Kasumi-1 (cell line): ENCODE results near the gene MED9.

Source experiments
- DNase-seq, 2 experiments: peaks; one replicate each; lab custom pipeline; 2025; lab: John Stamatoyannopoulos, UW

Gene MED9

GRCh38 chr17:17491546-17491988, 14.8 kb downstream of the MED9 start:
- DNase-seq, result no peak

DNA sequence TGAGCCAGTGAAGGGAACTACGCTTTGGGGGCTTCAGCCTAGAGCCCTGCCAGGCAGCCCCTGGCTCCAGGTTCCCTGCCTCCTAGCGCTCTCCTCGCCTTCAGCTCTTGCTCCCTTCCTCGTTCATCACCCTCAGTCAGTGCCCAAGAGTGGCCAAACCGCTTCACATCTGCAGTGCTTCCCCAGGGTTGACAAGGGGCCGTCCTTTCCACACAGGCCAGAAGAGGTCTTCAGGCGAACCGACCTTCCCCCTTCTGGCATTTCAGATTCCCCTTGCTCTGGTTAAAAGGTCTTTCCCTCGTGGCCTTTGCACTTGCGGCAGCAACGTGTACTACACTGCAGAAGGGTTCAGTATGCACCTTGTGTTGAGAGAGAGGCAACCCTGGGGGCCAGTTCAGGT, 15.3 kb downstream of the MED9 start:
- DNase-seq, result no peak

- no peak for DNase-seq
These were observed 15.8 kb downstream of the MED9 start for GRCh38 chr17:17492571-17492970.

DNA sequence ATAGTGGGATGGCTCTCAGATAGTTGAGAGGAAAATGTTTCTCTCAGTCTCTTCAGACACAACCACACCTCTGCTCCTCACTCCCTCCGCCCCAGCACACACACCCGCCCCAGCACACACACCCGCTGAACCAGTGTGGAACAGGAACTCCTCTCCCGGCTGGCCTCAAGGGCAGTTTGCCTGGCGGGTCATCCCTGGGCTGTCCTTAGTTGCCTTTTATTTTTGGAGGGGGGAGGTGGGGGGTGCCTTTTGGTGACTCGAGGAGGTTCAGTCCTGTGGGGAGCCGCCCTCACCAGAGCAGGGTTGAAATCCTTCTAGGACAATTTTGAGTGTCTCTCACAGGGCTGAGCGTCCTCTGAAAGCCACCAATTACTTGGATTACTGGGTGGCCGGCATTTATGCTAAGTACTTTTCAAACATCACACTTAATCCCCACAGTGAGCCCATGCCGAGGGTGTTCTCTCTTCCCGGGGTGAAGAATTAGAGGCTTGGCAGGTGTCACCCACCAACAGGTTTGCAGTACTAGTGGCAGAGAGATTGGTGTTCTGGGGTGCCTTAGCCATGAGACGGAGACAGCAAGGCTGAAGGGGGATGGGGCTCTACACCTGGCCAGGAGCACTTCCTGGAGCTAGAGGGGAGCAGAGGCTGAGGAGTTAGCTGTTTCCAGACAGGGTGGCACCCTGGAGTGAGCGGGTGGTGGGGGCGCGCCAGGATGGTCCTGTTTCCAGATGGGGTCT, 16.6 kb downstream of the MED9 start:
- peak in 1 of 2 experiments; percentile 6 for DNase-seq

GRCh38 chr17:17493986-17494466, 17.2 kb downstream of the MED9 start:
- no peak for DNase-seq

GRCh38 chr17:17494499-17494869, 17.7 kb downstream of the MED9 start:
- no peak for DNase-seq

- DNase-seq, result no peak
These were observed 18.2 kb downstream of the MED9 start for GRCh38 chr17:17494870-17495535.

DNA sequence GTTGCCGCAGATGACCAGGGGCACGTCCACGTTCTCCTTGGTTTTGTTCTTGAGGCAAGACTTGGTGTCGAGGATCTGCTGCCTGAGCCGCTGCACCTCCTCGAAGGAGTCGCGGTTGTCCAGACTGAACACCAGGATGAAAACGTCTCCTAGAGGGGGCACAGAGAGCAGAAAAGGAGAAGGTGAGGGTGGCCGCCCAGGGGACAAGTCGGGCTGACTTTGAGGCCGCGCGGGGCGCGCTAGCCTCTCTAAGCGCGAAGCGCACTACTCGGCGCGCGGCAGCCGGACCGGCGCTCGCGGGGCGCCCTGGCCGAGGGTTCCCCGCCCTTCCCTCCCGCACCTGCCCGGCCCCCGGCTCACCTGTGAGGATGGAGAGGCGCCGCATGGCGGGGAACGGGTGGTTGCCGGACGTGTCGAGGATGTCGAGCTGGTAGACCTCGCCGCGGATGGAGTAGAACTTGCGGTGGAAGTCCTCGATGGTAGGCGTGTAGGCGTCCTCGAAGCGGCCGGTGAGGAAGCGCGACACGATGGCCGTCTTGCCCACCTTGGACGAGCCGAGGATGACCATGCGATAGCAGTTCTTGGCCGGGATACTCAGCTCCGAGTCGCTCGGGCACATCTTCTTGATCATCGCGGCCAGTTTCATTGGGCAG, 18.9 kb downstream of the MED9 start:
- no peak for DNase-seq

DNA sequence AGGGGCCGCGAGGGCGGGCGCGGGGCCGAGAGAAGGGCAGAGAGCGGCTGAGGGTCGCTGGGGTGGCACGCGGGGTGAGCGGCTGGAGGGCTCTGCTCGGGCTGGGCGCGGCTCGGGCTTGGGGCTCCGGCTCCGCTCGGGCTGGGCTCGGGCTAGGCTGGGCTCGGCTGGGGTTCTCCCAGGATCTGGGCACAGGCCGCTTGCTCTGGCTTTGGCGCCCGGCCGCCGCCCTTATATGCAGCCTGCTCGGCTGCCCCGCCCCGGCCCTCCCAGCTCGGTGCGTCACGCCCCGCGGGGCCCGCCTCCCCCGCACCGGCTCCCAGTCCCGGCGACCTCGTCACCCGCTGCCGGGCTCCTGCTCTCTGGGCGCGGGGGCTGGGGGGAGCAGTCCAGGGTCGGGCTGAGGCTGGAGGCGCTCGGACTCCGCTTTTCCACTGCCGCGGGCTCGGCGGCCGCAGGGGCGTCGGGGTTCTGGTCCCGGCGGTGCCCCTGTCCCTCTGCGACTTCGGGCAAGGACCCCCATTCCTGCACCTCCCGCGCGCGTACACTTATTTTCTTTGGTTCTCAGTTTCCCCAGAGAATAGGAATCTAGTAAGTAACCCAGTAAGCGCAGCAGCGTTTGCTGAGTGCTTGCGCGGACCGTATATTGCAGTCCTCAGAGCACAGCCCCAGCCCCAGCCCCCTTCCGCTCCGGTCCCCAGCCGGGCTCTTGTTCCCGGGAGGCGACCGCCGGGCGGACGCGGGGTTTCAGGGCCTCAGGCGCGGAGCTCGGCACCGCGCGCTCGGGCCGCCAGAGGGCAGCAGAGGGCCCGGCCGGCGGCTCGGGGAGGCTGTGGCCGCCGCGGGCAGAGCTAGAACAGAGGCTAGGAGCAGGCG, 19.6 kb downstream of the MED9 start, which contains the start of gene RASD1:
TSS of gene RASD1 (minus strand) at position 207 of the 876 bp plus-strand sequence. CDS start 214 bp downstream, outside the sequence.
- peak; percentile 22 to 39 for DNase-seq

DNA sequence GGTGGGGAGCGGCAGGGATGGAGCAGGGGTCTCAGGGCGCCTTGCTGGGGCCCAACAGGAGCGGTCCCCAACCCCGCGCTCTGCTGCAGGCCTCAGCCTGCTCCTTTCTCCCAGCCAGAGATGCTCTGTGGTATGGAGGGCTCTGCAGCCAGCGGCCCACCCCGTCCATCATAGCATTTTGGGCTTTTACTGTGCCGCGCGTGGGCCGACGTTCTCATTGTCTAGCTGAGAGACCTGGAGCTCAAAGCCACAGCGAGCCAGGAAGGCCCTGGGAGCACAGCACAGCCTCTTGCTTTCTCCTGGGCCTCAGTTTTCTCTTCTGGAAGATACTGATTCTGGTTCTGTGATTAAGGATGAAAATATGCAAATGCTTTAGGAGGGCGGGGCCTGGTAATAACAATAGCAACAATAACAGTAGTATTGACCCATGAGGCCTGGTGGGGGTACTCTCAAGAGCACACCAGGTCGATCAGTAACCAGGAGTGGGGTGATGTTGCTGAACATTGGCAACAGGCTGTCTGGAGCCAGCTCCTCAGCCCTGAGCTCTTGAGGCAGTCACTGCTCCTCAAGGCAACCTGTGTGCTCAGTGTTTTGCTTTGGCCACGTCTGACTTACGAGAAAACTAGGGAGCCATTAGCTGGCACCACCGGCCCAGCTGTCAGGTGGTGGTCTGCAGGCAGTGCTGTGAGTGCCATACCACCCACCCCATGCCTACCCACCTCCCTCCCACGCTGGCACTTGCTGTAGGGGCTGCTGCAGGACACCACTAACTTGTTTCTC, 20.5 kb downstream of the MED9 start:
- DNase-seq, result no peak

DNA sequence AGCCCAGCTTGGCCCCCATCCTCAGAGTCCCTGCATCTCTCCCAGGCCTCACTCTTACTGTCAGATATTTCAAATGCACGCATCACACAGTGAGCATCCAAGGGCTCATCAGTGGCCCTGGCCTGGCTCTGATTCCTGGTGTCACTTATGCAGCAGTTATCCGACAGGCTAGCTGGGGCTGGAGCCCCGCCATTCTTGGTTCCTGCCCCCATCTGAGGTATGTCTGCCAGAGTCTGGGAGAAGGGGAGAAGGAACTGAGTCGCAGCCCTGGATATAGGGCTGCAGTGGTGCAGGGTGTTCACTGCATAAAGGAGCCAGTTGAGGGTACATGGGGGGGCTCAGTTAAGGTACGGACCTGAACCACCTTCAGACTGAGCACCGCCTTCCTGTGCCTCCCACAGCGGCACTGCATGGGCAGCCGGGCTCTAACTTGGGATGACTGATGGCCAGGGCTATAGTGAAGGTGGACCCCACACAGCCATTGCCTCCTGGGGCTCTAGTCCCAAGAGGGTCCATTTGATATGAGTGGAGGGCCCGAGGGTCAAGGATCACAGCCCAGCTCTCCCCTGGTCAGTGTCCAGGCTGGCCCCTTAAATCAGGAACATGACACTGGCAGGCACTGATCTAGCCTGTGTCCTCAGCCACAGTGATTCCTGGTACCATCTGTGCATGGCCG, 21.2 kb downstream of the MED9 start:
- DNase-seq, result no peak

DNA sequence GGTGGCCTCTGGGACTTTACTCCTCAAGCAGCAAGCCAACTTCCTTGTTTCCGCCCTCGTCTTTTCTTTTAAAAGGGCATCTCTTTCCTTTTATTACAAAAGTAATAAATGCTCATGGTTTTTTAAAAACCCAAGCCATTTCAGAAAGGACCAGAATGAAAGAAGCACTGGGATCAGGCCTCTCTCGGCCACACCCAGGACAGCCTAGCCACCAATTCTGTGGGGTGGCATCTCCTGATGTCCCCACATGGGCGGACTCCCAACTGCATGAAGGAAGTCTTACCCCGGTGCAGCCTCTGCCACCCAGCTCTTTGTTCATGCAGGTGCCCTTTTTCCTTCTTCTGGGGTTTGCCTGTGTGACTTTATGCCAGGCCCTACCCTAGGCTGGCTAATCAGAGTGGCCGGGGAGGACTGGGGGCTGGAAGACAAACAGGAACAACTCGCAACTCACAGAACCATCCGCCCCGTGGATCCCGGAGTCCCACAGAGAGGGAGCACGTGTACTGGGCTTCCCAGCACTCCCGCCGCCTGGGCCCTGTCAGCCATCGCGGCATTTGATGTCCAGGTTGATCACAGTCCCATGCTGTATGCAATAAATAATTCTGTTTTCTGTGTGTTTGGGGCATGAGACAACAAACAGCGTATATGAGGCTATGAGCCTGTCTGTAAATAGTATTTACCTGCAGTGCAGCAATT, 22.0 kb downstream of the MED9 start:
- DNase-seq, result no peak

- no peak for DNase-seq
These were observed 22.8 kb downstream of the MED9 start for GRCh38 chr17:17499402-17500145.

- DNase-seq, result no peak
These were observed 24.3 kb downstream of the MED9 start for GRCh38 chr17:17500999-17501605.

DNA sequence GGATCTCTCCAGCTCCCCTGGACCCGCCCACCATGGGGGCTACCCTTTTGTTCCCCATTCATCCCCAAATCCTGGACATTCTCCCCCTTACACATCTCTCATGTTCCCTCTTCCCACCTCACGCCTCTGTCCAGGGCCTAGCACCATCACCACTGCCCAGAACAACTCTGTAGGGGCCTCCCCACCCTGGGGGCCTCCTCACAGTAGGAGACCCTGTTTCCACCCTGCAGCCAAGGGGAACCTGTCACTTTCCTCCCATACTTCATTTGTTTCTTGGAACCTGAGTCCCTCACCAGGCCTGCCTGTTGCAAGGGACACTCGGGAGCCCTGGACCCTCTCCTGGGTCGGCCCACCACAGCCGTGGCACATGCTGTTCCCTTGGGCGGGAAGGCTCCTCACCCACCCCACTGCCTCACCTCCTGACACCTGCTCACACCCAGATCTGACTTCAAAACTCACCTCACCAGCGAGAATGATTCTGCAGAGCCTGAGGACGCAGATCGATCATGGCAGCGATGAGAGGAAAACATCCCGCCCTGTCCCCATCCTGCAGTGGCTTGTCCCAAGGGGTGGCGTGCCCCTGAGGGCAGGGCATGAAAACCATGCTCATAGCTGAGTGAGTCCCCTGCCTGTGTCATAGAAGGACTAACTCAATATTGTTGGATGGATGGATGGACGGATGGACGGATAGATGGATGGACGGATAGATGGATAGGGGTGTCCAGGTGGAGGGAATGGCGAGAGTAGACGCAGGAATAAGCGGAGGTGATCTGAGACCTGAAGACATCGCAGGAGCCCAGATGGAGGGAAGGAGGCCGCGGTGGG, 26.2 kb downstream of the MED9 start:
- DNase-seq, result no peak

DNA sequence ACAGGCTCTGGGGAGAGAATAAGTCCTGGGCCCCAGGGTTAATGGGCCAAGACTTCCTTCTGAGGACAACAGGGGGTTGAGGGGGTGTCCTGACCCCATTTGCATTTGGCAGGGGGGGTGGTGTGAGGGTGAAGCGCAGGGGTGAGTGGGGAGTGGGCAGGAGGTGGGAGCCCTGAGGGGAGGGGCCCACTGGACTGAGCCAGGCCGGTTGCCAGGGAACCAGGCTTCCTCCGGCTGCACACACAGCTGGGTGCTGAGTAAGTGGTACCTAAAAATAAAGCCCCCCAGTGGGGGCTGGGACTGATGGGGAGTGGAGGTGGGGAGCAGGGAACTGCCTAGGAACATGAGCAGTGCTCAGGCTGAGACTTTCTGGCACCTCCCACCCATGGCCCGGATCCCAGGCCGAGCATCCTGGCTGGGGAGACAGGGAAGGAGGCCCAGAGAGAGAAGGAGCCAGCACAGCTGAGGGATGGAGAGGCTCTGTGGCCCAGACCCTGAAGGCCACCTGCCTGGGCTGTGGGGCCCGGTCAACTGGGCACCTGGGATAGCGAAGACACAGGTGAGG, 26.8 kb downstream of the MED9 start:
- DNase-seq, result no peak

GRCh38 chr17:17504341-17505140, 27.7 kb downstream of the MED9 start:
- DNase-seq, result no peak
